ENCODE measurements around the gene SMG6. TPM values are rescaled to one million over a fixed set of nuclear protein-coding genes. Genes with fewer than 3 reads are reported as not detected.

Gene SMG6
- total and polyA plus RNA-seq, 2 of the 8 experiments (the other 6 are each of a cell fraction or from before 2014, with no cell fraction given), result 18.5 to 25.2 TPM

GRCh38 chr17:2084036-2084765 is 219.4 kb downstream of the SMG6 start (continued):
- TF ChIP-seq CHD2 (IDR thresholded peaks at IDR 0.05; ENCODE audit: low read length), result no peak
